Stimulated activated CD4-positive, alpha-beta T cell treated with anti-CD3 and anti-CD28 coated beads, Interleukin-1b, Interleukin-23, amount 100 ng/mL, for 4 hours (primary cell): Measurements from ENCODE around the gene SUGCT.
"Not testable (repeated sequence)": the region's sequence is repeated elsewhere in the genome, so short reads cannot be mapped to it uniquely, and the experiment has no call there.

Experiments used
- DNase-seq, 2 donors: peaks; one replicate each; pipeline ENCODE4 v3.0.0-alpha.2; 2020; ENCODE audit warnings: low read depth in 2 of 2

Gene SUGCT

GRCh38 chr7:40199076-40199802, 64.4 kb downstream of the SUGCT start:
- DNase-seq, result no peak

GRCh38 chr7:40200791-40201190, 66.0 kb downstream of the SUGCT start:
- no peak for DNase-seq

GRCh38 chr7:40202851-40203250, 68.0 kb downstream of the SUGCT start:
- DNase-seq, result no peak

GRCh38 chr7:40204581-40204980, 69.8 kb downstream of the SUGCT start:
- DNase-seq, result no peak

- no peak for DNase-seq
Measured at GRCh38 chr7:40205992-40206391, 71.2 kb downstream of the SUGCT start.

DNA sequence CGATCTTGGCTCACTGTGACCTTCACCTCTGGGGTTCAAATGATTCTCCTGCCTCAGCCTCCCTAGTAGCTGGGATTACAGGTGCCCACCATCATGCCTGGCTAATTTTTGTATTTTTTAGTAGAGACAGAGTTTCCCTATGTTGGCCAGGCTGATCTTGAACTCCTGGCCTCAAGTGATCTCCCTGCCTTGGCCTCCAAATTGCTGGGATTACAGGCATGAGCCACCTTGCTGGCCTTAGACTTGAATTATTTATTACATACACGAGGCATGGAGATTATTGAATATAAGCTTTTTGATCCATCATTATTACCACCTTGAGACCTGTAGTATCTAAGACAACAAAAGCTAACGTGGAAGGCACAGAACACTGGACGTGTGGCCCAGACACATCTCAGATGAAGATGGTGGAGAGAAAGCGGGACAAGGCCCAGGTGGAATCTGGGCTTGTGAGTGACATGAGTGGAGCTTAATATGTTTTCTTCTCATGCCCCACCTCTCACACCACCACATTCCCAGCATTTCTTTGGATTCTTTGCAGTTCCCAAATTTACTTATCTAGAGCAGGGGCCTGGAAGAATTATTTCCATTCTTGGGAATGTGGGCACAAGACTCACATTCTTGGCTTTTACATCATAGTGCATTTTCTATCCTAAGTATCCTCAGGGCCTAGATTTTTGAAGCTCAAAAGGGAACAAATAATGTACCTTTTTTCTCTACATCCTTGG, 76.6 kb downstream of the SUGCT start:
- DNase-seq, result no peak

- no peak for DNase-seq
Measured at GRCh38 chr7:40213291-40213690, 78.5 kb downstream of the SUGCT start.

GRCh38 chr7:40213856-40214255, 79.1 kb downstream of the SUGCT start:
- DNase-seq, result no peak

DNA sequence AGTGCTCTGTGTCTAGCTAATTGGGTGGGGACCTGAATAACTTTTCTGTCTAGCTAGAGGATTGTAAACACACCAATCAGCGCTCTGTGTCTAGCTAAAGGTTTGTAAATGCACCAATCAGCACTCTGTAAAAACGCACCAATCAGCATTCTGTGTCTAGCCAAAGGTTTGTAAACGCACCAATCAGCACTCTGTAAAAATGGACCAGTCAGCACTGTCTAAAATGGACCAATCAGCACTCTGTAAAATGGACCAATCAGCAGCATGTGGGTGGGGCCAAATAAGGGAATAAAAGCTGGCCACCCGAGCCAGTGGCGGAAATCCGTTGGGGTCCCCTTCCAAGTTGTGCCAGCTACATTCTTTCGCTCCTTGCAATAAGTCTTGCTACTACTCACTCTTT, 83.8 kb downstream of the SUGCT start:
- not testable (repeated sequence) for DNase-seq

DNA sequence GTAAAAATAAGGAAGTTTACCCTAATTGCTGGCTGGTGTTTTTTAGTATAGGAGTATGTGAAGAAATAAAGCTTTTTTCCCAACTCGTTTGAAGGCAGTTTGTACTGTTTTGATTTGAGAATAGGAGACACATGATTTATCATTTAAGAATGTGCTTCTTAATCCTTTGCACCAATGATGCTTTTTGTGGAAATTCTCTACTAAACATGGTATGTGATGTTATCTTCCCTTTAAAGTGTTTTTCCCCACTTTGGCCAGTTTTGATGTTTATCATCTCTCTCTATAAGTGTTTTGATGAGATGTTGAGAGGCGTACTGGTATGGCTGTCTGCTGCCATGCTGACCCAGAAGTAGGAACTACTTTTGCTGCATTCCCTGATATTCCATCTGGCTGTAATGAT, 85.1 kb downstream of the SUGCT start:
- no peak for DNase-seq

GRCh38 chr7:40220421-40220911, 85.7 kb downstream of the SUGCT start:
- no peak for DNase-seq

- DNase-seq, result no peak
Measured at GRCh38 chr7:40221836-40222235, 87.0 kb downstream of the SUGCT start.

GRCh38 chr7:40223451-40224127, 88.8 kb downstream of the SUGCT start:
- DNase-seq, result no peak

DNA sequence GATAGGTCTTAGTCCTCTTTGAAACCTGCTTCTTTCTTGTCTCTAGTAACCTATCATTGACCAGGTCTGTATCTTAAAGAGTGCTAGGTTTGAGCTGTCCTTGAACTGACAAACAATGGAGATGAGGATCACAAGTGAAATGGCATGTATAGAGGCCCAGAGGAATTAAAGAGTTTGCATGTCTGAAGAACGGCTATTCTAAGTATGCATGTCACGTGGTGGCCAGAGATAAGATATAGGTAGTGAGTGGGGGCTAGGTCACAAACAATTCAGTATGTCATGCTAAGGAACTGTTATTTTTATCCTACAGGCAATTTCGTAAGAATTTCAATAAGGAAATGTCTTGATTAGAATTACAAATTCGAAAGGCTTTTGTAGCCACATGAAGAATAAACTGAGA, 95.3 kb downstream of the SUGCT start:
- no peak for DNase-seq

DNA sequence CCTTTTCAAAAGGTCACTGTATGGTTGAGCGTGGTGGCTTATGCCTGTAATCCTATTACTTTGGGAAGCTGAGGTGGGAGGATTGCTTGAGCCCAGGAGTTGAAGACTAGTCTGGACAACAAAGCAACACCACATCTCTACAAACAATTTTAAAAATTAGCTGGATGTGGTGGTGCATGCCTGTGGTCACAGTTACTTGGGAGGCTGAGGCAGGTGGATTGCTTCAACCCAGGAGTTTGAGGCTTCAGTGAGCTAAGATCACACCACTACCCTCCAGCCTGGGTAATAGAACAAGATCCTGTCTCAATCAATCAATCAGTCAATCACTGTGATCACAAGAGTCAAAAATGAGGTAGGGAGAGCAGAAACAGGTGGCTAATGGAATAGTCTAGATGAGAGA, 97.0 kb downstream of the SUGCT start:
- no peak for DNase-seq

DNA sequence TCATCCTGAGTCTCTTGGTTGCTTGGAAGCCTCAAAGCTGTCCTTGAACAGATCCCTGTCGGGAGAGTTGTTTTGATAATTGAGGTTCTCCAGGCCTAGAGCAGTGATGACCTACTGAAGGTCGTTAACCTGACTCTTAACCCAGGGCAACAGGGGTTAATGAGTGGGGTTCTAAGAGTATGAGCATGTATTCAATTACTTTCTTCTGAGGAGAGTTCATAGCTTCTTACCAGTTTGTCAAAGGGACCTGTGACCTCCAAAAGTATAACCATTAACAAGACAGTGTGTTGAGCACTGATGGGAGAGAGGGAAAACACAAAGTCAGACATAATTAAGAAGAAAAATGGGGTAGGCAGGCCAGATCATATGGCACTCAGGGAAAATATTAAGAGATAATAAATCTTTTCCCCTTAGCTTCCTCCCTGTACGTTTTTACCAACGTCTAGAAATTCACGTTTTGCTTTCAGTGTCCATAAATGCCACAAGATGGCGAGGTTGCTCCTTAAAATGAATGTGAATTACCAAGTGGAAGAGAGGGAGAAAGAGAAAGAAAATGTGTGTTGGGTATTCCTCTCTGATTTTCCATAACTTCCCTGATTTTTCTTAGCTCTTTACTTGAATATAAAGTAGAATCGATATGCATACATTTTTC, 97.6 kb downstream of the SUGCT start:
- no peak for DNase-seq

- DNase-seq, result no peak
Measured at GRCh38 chr7:40234046-40234445, 99.2 kb downstream of the SUGCT start.

DNA sequence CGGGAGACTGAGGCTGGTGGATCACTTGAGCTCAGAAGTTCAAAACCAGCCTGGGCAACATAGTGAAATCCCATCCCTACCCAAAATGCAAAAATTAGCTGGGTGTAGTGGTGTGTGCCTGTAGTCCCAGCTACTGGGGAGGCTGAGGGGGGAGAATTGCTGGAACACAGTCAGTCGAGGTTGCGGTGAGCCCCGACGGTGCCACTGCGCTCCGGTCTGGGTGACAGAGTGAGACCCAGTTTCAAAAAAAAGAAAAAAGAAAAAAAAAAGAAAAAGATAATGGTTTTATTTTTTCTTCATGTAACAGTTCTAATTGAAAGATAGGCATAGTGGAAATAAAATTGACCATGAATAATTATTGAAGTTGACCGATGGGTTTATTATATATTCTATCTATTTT, 99.9 kb downstream of the SUGCT start:
- no peak for DNase-seq

DNA sequence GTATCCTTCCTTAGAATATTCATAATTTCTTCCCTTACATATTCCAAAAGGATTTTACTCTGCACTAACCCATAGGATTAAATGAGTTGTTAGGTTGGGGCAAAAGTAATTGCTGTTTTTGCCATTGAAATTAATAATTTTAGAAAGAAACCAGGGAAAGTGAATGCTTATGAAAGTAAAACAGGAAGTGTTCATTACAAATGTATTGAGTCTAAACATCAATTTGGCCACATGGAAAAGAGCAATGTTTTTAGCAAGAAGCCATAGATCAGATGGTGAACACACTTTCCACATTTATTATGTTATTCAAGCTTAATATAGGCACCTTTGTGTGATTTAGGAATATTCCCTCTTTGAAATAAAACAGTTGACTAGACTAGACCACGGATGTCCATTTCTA, 102.9 kb downstream of the SUGCT start:
- no peak for DNase-seq

GRCh38 chr7:40239755-40240303, 105.0 kb downstream of the SUGCT start:
- no peak for DNase-seq

GRCh38 chr7:40243076-40243475, 108.3 kb downstream of the SUGCT start:
- no peak for DNase-seq

- DNase-seq, result no peak
Measured at GRCh38 chr7:40244226-40244625, 109.4 kb downstream of the SUGCT start.
